HepG2 (cell line): ENCODE data around the gene MRPS18C. TPM values are rescaled to one million over a fixed set of nuclear protein-coding genes. Genes with fewer than 3 reads are reported as not detected.

ENCODE experiments used
- AKNA ChIP-seq: sonication (generic); formaldehyde crosslinking; IDR thresholded peaks from 2 replicates; pipeline ENCODE4 v1.4.0; 2020; ENCODE audit warnings: missing genetic modification reagents, borderline replicate concordance
- DBP ChIP-seq: sonication (generic); formaldehyde crosslinking; IDR thresholded peaks from 2 replicates; pipeline ENCODE4 v1.4.0; 2020; ENCODE audit warnings: missing genetic modification reagents; ENCODE audit errors: not compliant biosample characterization
- ELF3 ChIP-seq: IDR thresholded peaks from 2 replicates; pipeline ENCODE4 v1.6.1; 2016; ENCODE audit warnings: missing genetic modification reagents, missing compliant biosample characterization
- HOMEZ ChIP-seq: IDR thresholded peaks from 2 replicates; pipeline ENCODE4 v1.6.1; 2016; ENCODE audit warnings: low read depth
- NCOA5 ChIP-seq: sonication (generic); formaldehyde crosslinking; IDR thresholded peaks from 2 replicates; pipeline ENCODE4 v1.4.0; 2020; ENCODE audit warnings: missing genetic modification reagents
- NFRKB ChIP-seq: fragments of 450-650 bp; IDR thresholded peaks from 2 replicates; pipeline ENCODE4 v1.6.1; 2017
- NR2C2 ChIP-seq: sonication (generic); formaldehyde crosslinking; IDR thresholded peaks from 2 replicates; pipeline ENCODE4 v1.4.0; 2020; ENCODE audit warnings: missing genetic modification reagents, mild to moderate bottlenecking, moderate library complexity, borderline replicate concordance
- ZBED4 ChIP-seq: sonication (generic); formaldehyde crosslinking; IDR thresholded peaks from 2 replicates; pipeline ENCODE4 v1.4.0; 2020; ENCODE audit warnings: missing genetic modification reagents, borderline replicate concordance
- ZFP62 ChIP-seq: sonication (generic); formaldehyde crosslinking; IDR thresholded peaks from 2 replicates; pipeline ENCODE4 v1.4.0; 2020; ENCODE audit warnings: missing genetic modification reagents
- ZKSCAN5 ChIP-seq: sonication (generic); formaldehyde crosslinking; IDR thresholded peaks from 2 replicates; pipeline ENCODE4 v1.5.1; 2020; ENCODE audit warnings: mild to moderate bottlenecking, missing genetic modification reagents
- ZNF138 ChIP-seq: sonication (generic); formaldehyde crosslinking; IDR thresholded peaks from 2 replicates; pipeline ENCODE4 v1.5.0; 2020; ENCODE audit warnings: mild to moderate bottlenecking, low read depth, missing genetic modification reagents
- ZNF574 ChIP-seq: sonication (generic); formaldehyde crosslinking; IDR thresholded peaks from 2 replicates; pipeline ENCODE4 v1.4.0; 2020; ENCODE audit warnings: missing genetic modification reagents
- ZNF775 ChIP-seq: sonication (generic); formaldehyde crosslinking; IDR thresholded peaks from 2 replicates; pipeline ENCODE4 v1.4.0; 2020; ENCODE audit warnings: missing genetic modification reagents, mild to moderate bottlenecking, moderate library complexity, borderline replicate concordance
- polyA plus RNA-seq, 8 experiments: library from polyadenylated mRNA; depleted of rRNA in 3 of 8; stranded (reverse) in 7 of 8; unstranded in 1 of 8; fragments of >200 nt; fragmentation: Illumina TruSeq in 4 of 8; extraction: Trizol in 4 of 8; gene quantifications; 2 replicates each; pipeline versions ENCODE4 v1.2.1 to v1.2.3, GENCODE V29; 2011 to 2016; ENCODE audit warnings: low read depth in 4 of 8, missing spikeins in 1 of 8, mixed read lengths in 1 of 8; ENCODE audit not compliant: insufficient read depth in 1 of 8
- total RNA-seq, 5 experiments: library from RNA; depleted of rRNA; stranded (reverse); fragments of >200 nt; fragmentation: Illumina TruSeq; extraction: Trizol; gene quantifications; 2 replicates each; pipeline ENCODE4 v1.2.3, GENCODE V29; 2016; ENCODE audit warnings: low read depth in 1 of 5

Gene MRPS18C
- total and polyA plus RNA-seq, 2 of the 13 experiments (the other 11 are each of a cell fraction or from before 2014, with no cell fraction given) = 45.4 to 124 TPM

- TF ChIP-seq ZBED4 = no peak
- TF ChIP-seq DBP = peak; percentile 36
- TF ChIP-seq NCOA5 (CRISPR knock-in tag) = no peak
- TF ChIP-seq ZNF574 (CRISPR knock-in tag) = peak; percentile 96
- TF ChIP-seq ZNF775 = 0 out of 2 replicates have a peak, but pooled peaks have one; percentile 63
- TF ChIP-seq ZFP62 (CRISPR knock-in tag) = no peak
- no peak for TF ChIP-seq ZKSCAN5 (CRISPR knock-in tag)
- peak; percentile 86 for TF ChIP-seq NR2C2 (CRISPR knock-in tag)
- TF ChIP-seq ELF3 (CRISPR knock-in tag) = peak; percentile 90
- TF ChIP-seq AKNA = no peak
- TF ChIP-seq HOMEZ (CRISPR knock-in tag) = peak; percentile 92
- TF ChIP-seq NFRKB = peak; percentile 58; the same call in 1 of the 2 replicates
- TF ChIP-seq ZNF138 (CRISPR knock-in tag) = no peak; the same call in 1 of the 2 replicates
These were observed at the start of gene MRPS18C, which contains the start of gene HELQ (continued) for GRCh38 chr4:83455281-83456183.
